WTC11 (cell line): Measurements from ENCODE around the gene GDAP2. TPM values are rescaled to one million over a fixed set of nuclear protein-coding genes. Genes with fewer than 3 reads are reported as not detected.

Source experiments
- ATAC-seq: fragments of 200-7000 bp; cut with Tn5 transposase; 2 replicates; pipeline ENCODE4 v1.10.0; 2021; ENCODE audit warnings: mild to moderate bottlenecking, moderate library complexity
- CTCF ChIA-PET: fragments of 300-600 bp; sonication (Branson Sonifier 250); formaldehyde crosslinking; loops from one replicate; lab custom pipeline; 2021; ENCODE audit warnings: antibody characterized with exemption; lab: Charles Lee
- POLR2A ChIA-PET: fragments of 350-600 bp; sonication (Branson Sonifier 250); formaldehyde crosslinking; loops from one replicate; lab custom pipeline; 2021; ENCODE audit warnings: antibody characterized with exemption; lab: Charles Lee
- DNase-seq: peaks from one replicate; pipeline ENCODE4 v3.0.0; 2021; ENCODE audit warnings: low spot score
- H3K27ac Mint-ChIP-seq: 2 replicates; pipeline ENCODE4 v1.8.0; 2021; ENCODE audit warnings: mixed read lengths
- H3K27me3 Mint-ChIP-seq: 2 replicates; pipeline ENCODE4 v1.8.0; 2021; ENCODE audit warnings: low read depth, mild to moderate bottlenecking, moderate library complexity, mixed read lengths
- H3K36me3 Mint-ChIP-seq: 2 replicates; pipeline ENCODE4 v1.8.0; 2021; ENCODE audit warnings: mixed read lengths
- H3K4me1 Mint-ChIP-seq: 2 replicates; pipeline ENCODE4 v1.8.0; 2022; ENCODE audit warnings: mixed read lengths
- H3K4me3 Mint-ChIP-seq: 2 replicates; pipeline ENCODE4 v1.8.0; 2021; ENCODE audit warnings: mild to moderate bottlenecking, moderate library complexity, mixed read lengths
- H3K9me3 Mint-ChIP-seq: 2 replicates; pipeline ENCODE4 v1.8.0; 2021; ENCODE audit warnings: mixed read lengths
- CDX4 ChIP-seq: fragments of 250-450 bp; sonication (Bioruptor Pico); IDR thresholded peaks from 2 replicates; pipeline ENCODE4 v1.9.0; 2021; ENCODE audit warnings: moderate library complexity, mild to moderate bottlenecking, inconsistent platforms, borderline replicate concordance
- ELF4 ChIP-seq: sonication (generic); formaldehyde crosslinking; IDR thresholded peaks from 2 replicates; pipeline ENCODE4 v1.8.1; 2022; ENCODE audit warnings: low read depth, mild to moderate bottlenecking, moderate library complexity, missing genetic modification reagents
- ESRRA ChIP-seq: sonication (generic); formaldehyde crosslinking; IDR thresholded peaks from 2 replicates; pipeline ENCODE4 v1.8.1; 2022; ENCODE audit warnings: mild to moderate bottlenecking, missing genetic modification reagents, borderline replicate concordance
- FOXP1 ChIP-seq: sonication (generic); formaldehyde crosslinking; IDR thresholded peaks from 2 replicates; pipeline ENCODE4 v1.8.0; 2022; ENCODE audit warnings: missing genetic modification reagents, mild to moderate bottlenecking, moderate library complexity, borderline replicate concordance
- FOXP4 ChIP-seq: sonication (generic); formaldehyde crosslinking; IDR thresholded peaks from 2 replicates; pipeline ENCODE4 v1.8.0; 2022; ENCODE audit warnings: mild to moderate bottlenecking, missing genetic modification reagents
- JUN ChIP-seq: sonication (generic); formaldehyde crosslinking; IDR thresholded peaks from 2 replicates; pipeline ENCODE4 v1.8.0; 2023; ENCODE audit warnings: mild to moderate bottlenecking, missing genetic modification reagents
- MLX ChIP-seq: sonication (generic); formaldehyde crosslinking; IDR thresholded peaks from 2 replicates; pipeline ENCODE4 v1.8.1; 2023; ENCODE audit warnings: mild to moderate bottlenecking, missing genetic modification reagents, moderate library complexity
- MYBL2 ChIP-seq: sonication (generic); formaldehyde crosslinking; IDR thresholded peaks from 2 replicates; pipeline ENCODE4 v1.8.1; 2023; ENCODE audit warnings: mild to moderate bottlenecking, moderate library complexity, missing genetic modification reagents
- NFYB ChIP-seq: sonication (generic); formaldehyde crosslinking; conservative IDR thresholded peaks from 2 replicates; pipeline ENCODE4 v1.8.0; 2022; ENCODE audit warnings: low read depth, missing genetic modification reagents
- NR2C2 ChIP-seq: sonication (generic); formaldehyde crosslinking; IDR thresholded peaks from 2 replicates; pipeline ENCODE4 v1.8.0; 2022; ENCODE audit warnings: mild to moderate bottlenecking, missing genetic modification reagents
- TP53 ChIP-seq: sonication (generic); formaldehyde crosslinking; IDR thresholded peaks from 2 replicates; pipeline ENCODE4 v1.8.1; 2023; ENCODE audit warnings: mild to moderate bottlenecking, missing genetic modification reagents
- USF2 ChIP-seq: sonication (generic); formaldehyde crosslinking; IDR thresholded peaks from 2 replicates; pipeline ENCODE4 v1.8.1; 2023; ENCODE audit warnings: mild to moderate bottlenecking, missing genetic modification reagents, moderate library complexity
- ZBTB43 ChIP-seq: sonication (generic); formaldehyde crosslinking; IDR thresholded peaks from 2 replicates; pipeline ENCODE4 v1.8.1; 2023; ENCODE audit warnings: mild to moderate bottlenecking, missing genetic modification reagents
- ZMAT4 ChIP-seq: fragments of 250-450 bp; sonication (Bioruptor Pico); IDR thresholded peaks from 2 replicates; pipeline ENCODE4 v1.9.0; 2021; ENCODE audit warnings: mild to moderate bottlenecking
- ZNF121 ChIP-seq: sonication (generic); formaldehyde crosslinking; IDR thresholded peaks from 2 replicates; pipeline ENCODE4 v1.8.0; 2023; ENCODE audit warnings: missing genetic modification reagents
- ZNF263 ChIP-seq: sonication (generic); formaldehyde crosslinking; IDR thresholded peaks from 2 replicates; pipeline ENCODE4 v1.8.1; 2022; ENCODE audit warnings: low read depth, mild to moderate bottlenecking, moderate library complexity, missing genetic modification reagents
- ZNF423 ChIP-seq: fragments of 250-450 bp; sonication (Bioruptor Pico); IDR thresholded peaks from 2 replicates; pipeline ENCODE4 v2.1.2; 2022; ENCODE audit warnings: mild to moderate bottlenecking, moderate library complexity
- ZNF532 ChIP-seq: fragments of 250-450 bp; sonication (Bioruptor Pico); IDR thresholded peaks from 2 replicates; pipeline ENCODE4 v1.9.0; 2021; ENCODE audit warnings: mild to moderate bottlenecking, borderline replicate concordance
- total RNA-seq: library from RNA; stranded (reverse); gene quantifications from 3 replicates; pipeline ENCODE4 v1.2.3, GENCODE V29; 2021

GDAP2 gene
- total RNA-seq, 1 experiment from 2014 or later: 22.4 TPM

GRCh38 chr1:117919376-117919775, 10.0 kb downstream of the GDAP2 start (continued):
- TF ChIP-seq ZBTB43 (CRISPR knock-in tag): no peak

- H3K4me1 Mint-ChIP-seq: no peaks in the 10 kb centered on the region
Observed at GRCh38 chr1:117911051-117911450, 18.4 kb downstream of the GDAP2 start.

More at GRCh38 chr1:117911051-117911450, 18.4 kb downstream of the GDAP2 start:
- ChIA-PET POLR2A (no interaction called here), CTCF (no interaction called here)
- no peaks in the 10 kb centered on the region for H3K27me3 Mint-ChIP-seq
- no peak overlapping the region for H3K4me3 Mint-ChIP-seq
- peaks cover 26% of the 10 kb centered on the region for H3K36me3 Mint-ChIP-seq
- no peak for TF ChIP-seq FOXP1 (CRISPR knock-in tag)
- no peak for TF ChIP-seq ZNF532 (CRISPR knock-in tag)
- TF ChIP-seq MLX: no peak
- TF ChIP-seq FOXP4 (CRISPR knock-in tag): no peak
- no peak for TF ChIP-seq NR2C2
- no peak for TF ChIP-seq ZNF423 (CRISPR knock-in tag)
- no peak for TF ChIP-seq NFYB (CRISPR knock-in tag)
- TF ChIP-seq MYBL2 (CRISPR knock-in tag): no peak
- TF ChIP-seq ELF4 (CRISPR knock-in tag): no peak
- TF ChIP-seq ESRRA (CRISPR knock-in tag): no peak
- no peak for TF ChIP-seq ZNF263 (CRISPR knock-in tag)
- TF ChIP-seq ZNF121 (CRISPR knock-in tag): no peak
- TF ChIP-seq JUN: no peak
- no peak for TF ChIP-seq TP53 (CRISPR knock-in tag)
- no peak for TF ChIP-seq CDX4
- no peak for TF ChIP-seq USF2
- TF ChIP-seq ZMAT4 (CRISPR knock-in tag): no peak
- ATAC-seq: no peak
- no peak overlapping the region for H3K27ac Mint-ChIP-seq
- DNase-seq: no peak
- H3K9me3 Mint-ChIP-seq: no peaks in the 10 kb centered on the region
